HepG2 (cell line): ENCODE data around the gene TAF9B. TPM values are rescaled to one million over a fixed set of nuclear protein-coding genes. Genes with fewer than 3 reads are reported as not detected.
A peak's percentile ranks its signal among the peaks of the same experiment; 100 is the strongest.

Experiments used
- CCAR2 ChIP-seq: fragments of 200-400 bp; formaldehyde crosslinking; optimal IDR thresholded peaks from 2 replicates; pipeline ENCODE3; 2018; ENCODE audit warnings: low read depth, mild to moderate bottlenecking, low read length, moderate library complexity
- CEBPZ ChIP-seq: IDR thresholded peaks from 2 replicates; pipeline ENCODE4 v1.6.1; 2012; ENCODE audit warnings: low read length, improper control_type of control experiment
- ESRRA ChIP-seq: sonication (generic); formaldehyde crosslinking; IDR thresholded peaks from 2 replicates; pipeline ENCODE4 v1.5.1; 2020; ENCODE audit warnings: mild to moderate bottlenecking, low read depth, missing genetic modification reagents
- GATA4 ChIP-seq: sonication (generic); IDR thresholded peaks from 2 replicates; pipeline ENCODE4 v1.6.1; 2016; ENCODE audit warnings: antibody characterized with exemption, low read depth, borderline replicate concordance
- LCORL ChIP-seq, 2 experiments: fragments of 450-650 bp in 1 of 2; sonication (generic) in 1 of 2; formaldehyde crosslinking in 1 of 2; IDR thresholded peaks; 2 replicates each; pipeline versions ENCODE4 v1.5.0 to v1.6.1; 2017 to 2020; ENCODE audit warnings: antibody characterized with exemption in 1 of 2, missing genetic modification reagents in 1 of 2
- MXD1 ChIP-seq: sonication (generic); formaldehyde crosslinking; IDR thresholded peaks from 2 replicates; pipeline ENCODE4 v1.4.0; 2020; ENCODE audit warnings: mild to moderate bottlenecking, missing genetic modification reagents
- PCBP2 ChIP-seq: fragments of 200-400 bp; formaldehyde crosslinking; optimal IDR thresholded peaks from 2 replicates; pipeline ENCODE3; 2018; ENCODE audit warnings: low read length, low read depth; ENCODE audit not compliant: poor library complexity, severe bottlenecking
- POLR2A ChIP-seq, 2 experiments: IDR thresholded peaks; 2 replicates each; pipeline ENCODE4 v1.6.1; 2011; ENCODE audit warnings: low read depth in 2 of 2, low read length in 2 of 2, mild to moderate bottlenecking in 1 of 2, moderate library complexity in 1 of 2; ENCODE audit not compliant: insufficient read depth in 1 of 2
- POLR2G ChIP-seq: fragments of 200-400 bp; formaldehyde crosslinking; IDR thresholded peaks from 2 replicates; pipeline ENCODE4 v1.6.1; 2018; ENCODE audit warnings: mild to moderate bottlenecking, low read depth, low read length, moderate library complexity
- RXRA ChIP-seq: sonication (generic); formaldehyde crosslinking; IDR thresholded peaks from 2 replicates; pipeline ENCODE4 v1.5.1; 2020; ENCODE audit warnings: missing genetic modification reagents
- SKIL ChIP-seq: sonication (generic); formaldehyde crosslinking; IDR thresholded peaks from 2 replicates; pipeline ENCODE4 v1.8.0; 2022; ENCODE audit warnings: missing genetic modification reagents, mild to moderate bottlenecking, moderate library complexity, borderline replicate concordance
- SP140L ChIP-seq: sonication (generic); formaldehyde crosslinking; IDR thresholded peaks from 2 replicates; pipeline ENCODE4 v1.4.0; 2020; ENCODE audit warnings: missing genetic modification reagents, borderline replicate concordance
- ZBTB42 ChIP-seq: sonication (generic); formaldehyde crosslinking; IDR thresholded peaks from 2 replicates; pipeline ENCODE4 v1.5.0; 2020; ENCODE audit warnings: mild to moderate bottlenecking, missing genetic modification reagents
- ZEB1 ChIP-seq: IDR thresholded peaks from 2 replicates; pipeline ENCODE4 v1.6.1; 2012; ENCODE audit warnings: mild to moderate bottlenecking, low read depth, inconsistent platforms; ENCODE audit not compliant: insufficient replicate concordance
- ZMYM4 ChIP-seq: sonication (generic); formaldehyde crosslinking; IDR thresholded peaks from 2 replicates; pipeline ENCODE4 v1.8.1; 2023; ENCODE audit warnings: mild to moderate bottlenecking, missing genetic modification reagents
- ZNF20 ChIP-seq: sonication (generic); formaldehyde crosslinking; IDR thresholded peaks from 2 replicates; pipeline ENCODE4 v1.4.0; 2020; ENCODE audit warnings: mild to moderate bottlenecking, moderate library complexity, missing genetic modification reagents
- ZNF484 ChIP-seq: sonication (generic); formaldehyde crosslinking; IDR thresholded peaks from 2 replicates; pipeline ENCODE4 v1.5.1; 2020; ENCODE audit warnings: mild to moderate bottlenecking, low read depth, missing genetic modification reagents, borderline replicate concordance
- ZNF570 ChIP-seq: sonication (generic); formaldehyde crosslinking; IDR thresholded peaks from 2 replicates; pipeline ENCODE4 v1.4.0; 2020; ENCODE audit warnings: mild to moderate bottlenecking, missing genetic modification reagents, borderline replicate concordance
- ZNF773 ChIP-seq: sonication (generic); formaldehyde crosslinking; IDR thresholded peaks from 2 replicates; pipeline ENCODE4 v1.4.0; 2020; ENCODE audit warnings: missing genetic modification reagents, borderline replicate concordance
- polyA plus RNA-seq, 8 experiments: library from polyadenylated mRNA; depleted of rRNA in 3 of 8; stranded (reverse) in 7 of 8; unstranded in 1 of 8; fragments of >200 nt; fragmentation: Illumina TruSeq in 4 of 8; extraction: Trizol in 4 of 8; gene quantifications; 2 replicates each; pipeline versions ENCODE4 v1.2.1 to v1.2.3, GENCODE V29; 2011 to 2016; ENCODE audit warnings: low read depth in 4 of 8, missing spikeins in 1 of 8, mixed read lengths in 1 of 8; ENCODE audit not compliant: insufficient read depth in 1 of 8
- total RNA-seq, 5 experiments: library from RNA; depleted of rRNA; stranded (reverse); fragments of >200 nt; fragmentation: Illumina TruSeq; extraction: Trizol; gene quantifications; 2 replicates each; pipeline ENCODE4 v1.2.3, GENCODE V29; 2016; ENCODE audit warnings: low read depth in 1 of 5
- TF ChIP-seq, protein P1 (sequence below): sonication (generic); formaldehyde crosslinking; IDR thresholded peaks from 2 replicates; pipeline ENCODE4 v1.5.1; 2020; ENCODE audit warnings: mild to moderate bottlenecking, missing genetic modification reagents, borderline replicate concordance

Gene TAF9B
- total and polyA plus RNA-seq, 2 of the 13 experiments (the other 11 are each of a cell fraction or from before 2014, with no cell fraction given) = 10.8 to 15.2 TPM

DNA sequence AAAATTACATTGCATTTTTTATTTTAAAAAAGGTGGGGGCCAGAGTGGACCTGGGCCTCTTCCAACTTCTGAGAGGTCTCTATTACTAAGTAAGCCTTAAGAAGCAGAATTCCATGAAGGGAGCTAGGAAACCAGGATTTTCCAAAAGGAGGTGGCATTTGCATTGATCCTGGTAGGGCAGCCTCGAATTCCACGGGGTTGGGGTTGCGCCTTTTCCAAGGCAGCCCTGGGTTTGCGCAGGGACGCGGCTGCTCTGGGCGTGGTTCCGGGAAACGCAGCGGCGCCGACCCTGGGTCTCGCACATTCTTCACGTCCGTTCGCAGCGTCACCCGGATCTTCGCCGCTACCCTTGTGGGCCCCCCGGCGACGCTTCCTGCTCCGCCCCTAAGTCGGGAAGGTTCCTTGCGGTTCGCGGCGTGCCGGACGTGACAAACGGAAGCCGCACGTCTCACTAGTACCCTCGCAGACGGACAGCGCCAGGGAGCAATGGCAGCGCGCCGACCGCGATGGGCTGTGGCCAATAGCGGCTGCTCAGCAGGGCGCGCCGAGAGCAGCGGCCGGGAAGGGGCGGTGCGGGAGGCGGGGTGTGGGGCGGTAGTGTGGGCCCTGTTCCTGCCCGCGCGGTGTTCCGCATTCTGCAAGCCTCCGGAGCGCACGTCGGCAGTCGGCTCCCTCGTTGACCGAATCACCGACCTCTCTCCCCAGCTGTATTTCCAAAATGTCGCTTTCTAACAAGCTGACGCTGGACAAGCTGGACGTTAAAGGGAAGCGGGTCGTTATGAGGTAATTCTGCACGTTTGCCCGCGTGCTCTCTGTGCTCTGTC lies 35.6 kb downstream of the TAF9B start, which contains the start of gene PGK1 (continued):
- TF ChIP-seq CEBPZ (no peak), POLR2A (IDR thresholded peaks at IDR 0.05; ENCODE audit: insufficient read depth in 1 of 2, low read depth in 2 of 2, low read length in 2 of 2) (peak; percentile 86 to 90), LCORL (IDR thresholded peaks at IDR 0.05) (no peak), LCORL (CRISPR knock-in tag; IDR thresholded peaks at IDR 0.05) (0 out of 2 replicates have a peak, but pooled peaks have one; percentile 22), SKIL (CRISPR knock-in tag) (peak; percentile 85), POLR2G (peak; percentile 92), ESRRA (0 out of 2 replicates have a peak, but pooled peaks have one; percentile 35), ZNF773 (CRISPR knock-in tag) (no peak), ZBTB42 (CRISPR knock-in tag) (no peak), ZNF484 (CRISPR knock-in tag) (no peak), ZMYM4 (CRISPR knock-in tag) (peak; percentile 93), CCAR2 (no peak), ZEB1 (no peak), SP140L (CRISPR knock-in tag) (no peak), ZNF20 (CRISPR knock-in tag) (no peak), RXRA (CRISPR knock-in tag) (peak; percentile 73), GATA4 (no peak), MXD1 (CRISPR knock-in tag) (peak; percentile 77; the same call in 1 of the 2 replicates), PCBP2 (no peak), ZNF570 (CRISPR knock-in tag) (no peak)
- TF ChIP-seq, protein P1, sequence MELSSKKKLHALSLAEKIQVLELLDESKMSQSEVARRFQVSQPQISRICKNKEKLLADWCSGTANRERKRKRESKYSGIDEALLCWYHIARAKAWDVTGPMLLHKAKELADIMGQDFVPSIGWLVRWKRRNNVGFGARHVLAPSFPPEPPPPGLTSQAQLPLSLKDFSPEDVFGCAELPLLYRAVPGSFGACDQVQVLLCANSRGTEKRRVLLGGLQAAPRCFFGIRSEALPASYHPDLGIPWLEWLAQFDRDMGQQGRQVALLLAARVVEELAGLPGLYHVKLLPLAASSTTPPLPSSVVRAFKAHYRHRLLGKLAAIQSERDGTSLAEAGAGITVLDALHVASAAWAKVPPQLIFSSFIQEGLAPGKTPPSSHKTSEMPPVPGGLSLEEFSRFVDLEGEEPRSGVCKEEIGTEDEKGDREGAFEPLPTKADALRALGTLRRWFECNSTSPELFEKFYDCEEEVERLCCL (CRISPR knock-in tag) = no peak
